Measurements from ENCODE around the gene RPL38. TPM values are rescaled to one million over a fixed set of nuclear protein-coding genes. Genes with fewer than 3 reads are reported as not detected.

The RPL38 gene
- total and polyA plus RNA-seq, 2 of the 4 experiments (the other 2 are of a cell fraction): 111 to 527 TPM

- Histone ChIP-seq H3K4me1 (ENCODE audit: control insufficient read depth, insufficient read depth, low read length) (no peaks in the 10 kb centered on the region), H3K14ac (replicated peaks; ENCODE audit: low read depth, low read length) (no peak overlapping the region), H4K20me1 (ENCODE audit: insufficient read depth, low read length) (no peaks in the 10 kb centered on the region), H2BK15ac (ENCODE audit: low read depth, low read length) (no peak overlapping the region), H3K36me3 (ENCODE audit: control insufficient read depth, insufficient read depth, low read length) (no peaks in the 10 kb centered on the region), H2AK9ac (replicated peaks; ENCODE audit: low read depth, low read length, poor library complexity) (no peak overlapping the region), H4K5ac (ENCODE audit: low read depth, low read length) (no peak overlapping the region), H3K9ac (ENCODE audit: low read depth, low read length) (no peak overlapping the region), H2BK20ac (ENCODE audit: low read depth, low read length) (no peak overlapping the region), H3K27me3 (ENCODE audit: control insufficient read depth, insufficient read depth, low read length) (no peaks in the 10 kb centered on the region), H3K79me1 (ENCODE audit: low read depth in 1 of 2, low read length in 2 of 2) (no peaks in the 10 kb centered on the region), H3K4me2 (ENCODE audit: low read depth, low read length) (no peak overlapping the region), H3K18ac (ENCODE audit: low read depth, low read length) (no peak overlapping the region), H3K9me3 (ENCODE audit: control insufficient read depth, insufficient read depth, low read length) (no peaks in the 10 kb centered on the region), H2BK120ac (ENCODE audit: low read depth, low read length) (no peak overlapping the region), H2AK5ac (ENCODE audit: low read depth, low read length) (no peak overlapping the region), H3K27ac (ENCODE audit: insufficient read depth, low read length) (no peak overlapping the region), H3K4ac (ENCODE audit: low read depth, low read length) (no peak overlapping the region), H2BK5ac (ENCODE audit: low read depth, low read length, poor library complexity, severe bottlenecking) (no peak overlapping the region), H2AFZ (replicated peaks; ENCODE audit: low read length, poor library complexity) (no peak overlapping the region), H3K23ac (ENCODE audit: low read depth, low read length) (no peak overlapping the region), H3K9me1 (ENCODE audit: insufficient read depth, low read length) (no peaks in the 10 kb centered on the region), H3K56ac (ENCODE audit: extremely low read depth, insufficient read depth, low read length) (no peak overlapping the region; the same call in 1 of the 2 replicates), H3K4me3 (ENCODE audit: insufficient read depth, low read depth, low read length) (no peak overlapping the region), H4K91ac (ENCODE audit: insufficient read depth, low read depth, low read length) (no peak overlapping the region), H4K8ac (ENCODE audit: low read depth in 2 of 2, low read length in 2 of 2) (no peak overlapping the region)
- DNase-seq: no peak
- 17% methylated on average over 2 of the region's 17 CpGs; no CpG with 5 or more reads in 1 of the 2 experiments for WGBS, 2 experiments (ENCODE audit: extremely low coverage in 2 of 2, insufficient read length in 1 of 2)
- in situ Hi-C loops (cut with MboI; ENCODE audit: low sequenced_read_pairs): no loop called here
- CTCF ChIA-PET: interaction anchor here (0.6 kb wide), 1 partner anchor 119 kb away, joined by 5 read pairs; no protein-coding TSS in a partner anchor
- intact Hi-C loops (cut with micrococcal nuclease): no loop called here
- no peak for ATAC-seq (ENCODE audit: low read depth)
- dilution Hi-C loops (cut with HindIII; ENCODE audit: low sequenced_read_pairs, unreplicated experiment): no loop called here
- POLR2A ChIA-PET (ENCODE audit: unreplicated experiment): interaction anchor here (0.6 kb wide), 1 partner anchor 59 kb away, joined by 3 read pairs; no protein-coding TSS in a partner anchor
- no TSS peak for BruUV-seq (replicated peaks)
- TF ChIP-seq RAD21 (IDR thresholded peaks at IDR 0.05; ENCODE audit: low read length) (no peak), RCOR1 (IDR thresholded peaks at IDR 0.05; ENCODE audit: insufficient replicate concordance, low read length) (no peak), CHD1 (IDR thresholded peaks at IDR 0.05; ENCODE audit: low read depth, low read length) (no peak), BHLHE40 (IDR thresholded peaks at IDR 0.05; ENCODE audit: low read depth, low read length) (no peak), ELK1 (IDR thresholded peaks at IDR 0.05; ENCODE audit: borderline replicate concordance, low read depth, low read length) (no peak), SMC3 (IDR thresholded peaks at IDR 0.05; ENCODE audit: low read depth, low read length) (no peak), MAFK (IDR thresholded peaks at IDR 0.05; ENCODE audit: low read depth, low read length) (no peak), MAZ (IDR thresholded peaks at IDR 0.05; ENCODE audit: borderline replicate concordance, low read depth, low read length) (no peak), CEBPB (IDR thresholded peaks at IDR 0.05; ENCODE audit: low read depth, low read length) (no peak), FOS (IDR thresholded peaks at IDR 0.05; ENCODE audit: low read depth, low read length) (no peak), RFX5 (IDR thresholded peaks at IDR 0.05; ENCODE audit: low read depth, low read length) (no peak), NFE2L2 (IDR thresholded peaks at IDR 0.05; ENCODE audit: low read depth, low read length) (no peak), POLR2A (IDR thresholded peaks at IDR 0.05; ENCODE audit: low read depth, low read length) (no peak)
- TF ChIP-seq, protein P1, sequence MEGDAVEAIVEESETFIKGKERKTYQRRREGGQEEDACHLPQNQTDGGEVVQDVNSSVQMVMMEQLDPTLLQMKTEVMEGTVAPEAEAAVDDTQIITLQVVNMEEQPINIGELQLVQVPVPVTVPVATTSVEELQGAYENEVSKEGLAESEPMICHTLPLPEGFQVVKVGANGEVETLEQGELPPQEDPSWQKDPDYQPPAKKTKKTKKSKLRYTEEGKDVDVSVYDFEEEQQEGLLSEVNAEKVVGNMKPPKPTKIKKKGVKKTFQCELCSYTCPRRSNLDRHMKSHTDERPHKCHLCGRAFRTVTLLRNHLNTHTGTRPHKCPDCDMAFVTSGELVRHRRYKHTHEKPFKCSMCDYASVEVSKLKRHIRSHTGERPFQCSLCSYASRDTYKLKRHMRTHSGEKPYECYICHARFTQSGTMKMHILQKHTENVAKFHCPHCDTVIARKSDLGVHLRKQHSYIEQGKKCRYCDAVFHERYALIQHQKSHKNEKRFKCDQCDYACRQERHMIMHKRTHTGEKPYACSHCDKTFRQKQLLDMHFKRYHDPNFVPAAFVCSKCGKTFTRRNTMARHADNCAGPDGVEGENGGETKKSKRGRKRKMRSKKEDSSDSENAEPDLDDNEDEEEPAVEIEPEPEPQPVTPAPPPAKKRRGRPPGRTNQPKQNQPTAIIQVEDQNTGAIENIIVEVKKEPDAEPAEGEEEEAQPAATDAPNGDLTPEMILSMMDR (conservative IDR thresholded peaks at IDR 0.05; ENCODE audit: low read depth, low read length): no peak
These were observed 28.7 kb downstream of the RPL38 start for GRCh38 chr17:74231928-74232907.
